GM19351 (cell line): ENCODE results near the gene JAML.

Experiments
- ATAC-seq: cut with Tn5 transposase; IDR thresholded peaks from one replicate; pipeline ENCODE4 v1.9.1; 2021; ENCODE audit warnings: mild to moderate bottlenecking, moderate library complexity; ENCODE audit not compliant: unreplicated experiment

JAML gene

DNA sequence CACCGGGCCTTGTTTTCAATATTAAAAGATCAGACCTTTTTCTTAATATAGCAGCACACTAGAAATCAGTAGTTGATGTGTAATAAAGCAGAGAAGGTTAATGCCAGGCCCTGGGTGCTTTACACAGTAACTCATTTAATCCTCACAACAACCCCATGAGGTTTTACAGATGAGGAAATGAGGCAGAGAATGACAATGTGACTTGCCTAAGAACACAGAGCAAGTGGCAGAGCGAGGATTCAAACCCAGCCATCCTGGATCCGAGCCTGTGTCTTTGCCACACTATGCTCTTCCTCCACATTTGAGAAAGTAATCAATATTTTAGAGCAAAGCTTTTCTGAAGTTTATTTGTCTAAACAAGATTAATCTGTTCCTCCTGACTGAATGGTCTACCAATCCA is 7.2 kb downstream of the JAML start:
- ATAC-seq, result no peak

DNA sequence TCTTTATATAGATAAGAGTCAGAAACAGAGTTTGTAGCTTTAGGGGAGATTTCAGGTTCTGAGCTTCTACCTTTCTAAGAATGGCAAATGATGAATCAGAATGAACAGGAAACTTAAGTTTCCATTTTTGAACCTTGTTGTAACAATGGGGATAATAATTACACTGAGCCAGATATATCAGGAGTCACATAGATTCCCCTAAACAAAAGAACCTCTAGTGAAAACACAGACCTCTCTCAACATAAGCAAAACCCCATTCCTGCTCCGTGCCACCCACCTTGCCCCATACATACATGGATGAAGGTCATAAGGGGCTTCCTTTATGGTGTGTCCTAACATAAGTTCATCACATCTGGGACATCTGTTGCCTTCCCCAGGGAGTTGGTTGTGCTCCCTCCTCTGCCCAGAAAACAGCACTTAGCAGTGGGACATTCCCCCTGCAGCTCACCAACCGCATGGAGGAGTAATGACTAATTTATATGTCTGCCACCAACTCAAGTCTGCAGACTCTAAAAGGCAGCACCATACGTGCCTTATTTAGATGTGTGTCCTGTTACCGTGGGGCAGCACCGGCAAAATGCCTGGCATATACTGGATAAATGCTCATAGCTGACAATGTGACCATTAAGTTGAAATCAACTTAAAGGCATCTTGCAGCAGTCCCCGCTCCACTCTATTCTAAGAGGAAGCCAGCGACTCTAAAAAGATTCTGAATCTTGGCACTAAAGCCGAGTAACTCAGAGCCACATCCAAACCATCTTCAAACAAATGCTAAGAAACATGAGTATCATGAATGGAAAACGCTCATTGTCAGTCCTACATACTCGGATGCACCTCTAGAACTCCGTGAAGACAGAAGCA is 8.0 kb downstream of the JAML start:
- ATAC-seq, result no peak

DNA sequence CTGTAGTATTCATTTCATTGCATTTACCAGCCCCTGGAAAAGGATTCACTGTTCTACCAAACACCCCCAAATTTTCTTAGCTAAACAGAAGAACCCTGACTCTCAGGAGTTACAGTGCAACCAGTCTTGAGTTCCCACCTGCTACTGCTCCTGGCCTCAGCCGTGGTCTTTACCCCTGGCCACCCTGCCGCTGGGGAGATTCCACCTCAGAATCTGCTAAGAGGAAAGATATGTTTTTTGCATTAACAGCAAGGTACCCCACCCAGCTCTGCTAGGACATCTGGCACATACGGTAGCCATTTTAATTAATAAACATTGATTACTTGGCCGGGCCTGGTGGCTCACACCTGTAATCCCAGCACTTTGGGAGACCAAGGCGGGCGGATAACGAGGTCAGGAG is 9.0 kb downstream of the JAML start:
- no peak for ATAC-seq

DNA sequence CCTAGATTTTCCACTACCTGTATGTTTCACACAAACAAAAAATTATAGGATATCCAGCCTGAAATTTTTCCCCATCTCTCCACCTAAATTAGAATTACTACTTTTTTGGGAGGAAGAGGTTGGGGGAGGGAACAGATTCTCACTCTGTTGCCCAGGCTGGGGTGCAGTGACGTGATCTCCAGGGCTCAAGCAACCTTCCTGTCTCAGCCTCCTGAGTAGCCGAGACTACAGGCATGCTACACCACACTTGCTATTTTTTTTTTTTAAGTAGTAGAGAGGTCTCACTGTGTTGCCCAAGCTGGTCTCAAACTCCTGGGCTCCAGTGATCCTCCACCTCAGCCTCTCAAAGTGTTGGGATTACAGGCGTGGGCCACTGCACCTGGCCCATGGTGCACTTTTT is 9.5 kb downstream of the JAML start:
- ATAC-seq, result no peak

DNA sequence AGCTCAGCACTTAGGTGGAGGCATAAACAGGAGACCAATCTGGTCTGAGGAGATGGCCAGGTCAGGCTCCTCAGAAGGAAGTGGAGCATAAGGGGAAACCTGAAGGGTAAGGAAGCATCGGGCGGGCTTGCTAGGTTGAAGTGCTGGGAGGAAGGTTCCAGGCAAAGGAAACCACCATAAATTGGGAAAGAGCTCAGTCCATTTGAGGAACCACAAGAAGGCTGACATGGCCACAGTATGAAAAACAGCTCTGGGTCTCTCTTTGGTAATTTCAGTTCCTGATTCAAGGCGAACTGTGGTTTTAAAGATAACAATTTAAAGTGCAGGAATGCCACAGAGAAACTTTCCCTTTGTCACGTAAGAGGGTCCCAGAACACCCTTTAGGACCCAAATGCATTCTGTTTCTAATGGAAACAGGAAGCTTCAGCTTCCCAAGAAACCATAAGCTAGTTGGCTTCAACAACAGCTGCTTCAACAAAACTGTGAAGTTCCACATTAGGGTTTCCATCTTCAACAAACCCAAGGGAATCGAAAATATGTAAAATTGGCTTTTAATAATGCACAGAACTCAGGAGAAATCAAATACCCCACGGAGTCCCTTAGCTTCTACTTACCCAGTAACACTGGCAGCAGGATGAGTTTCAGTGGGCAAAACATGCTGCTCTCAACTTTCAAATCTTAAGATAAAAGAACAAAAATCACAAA is 10.4 kb downstream of the JAML start:
- ATAC-seq, result no peak

DNA sequence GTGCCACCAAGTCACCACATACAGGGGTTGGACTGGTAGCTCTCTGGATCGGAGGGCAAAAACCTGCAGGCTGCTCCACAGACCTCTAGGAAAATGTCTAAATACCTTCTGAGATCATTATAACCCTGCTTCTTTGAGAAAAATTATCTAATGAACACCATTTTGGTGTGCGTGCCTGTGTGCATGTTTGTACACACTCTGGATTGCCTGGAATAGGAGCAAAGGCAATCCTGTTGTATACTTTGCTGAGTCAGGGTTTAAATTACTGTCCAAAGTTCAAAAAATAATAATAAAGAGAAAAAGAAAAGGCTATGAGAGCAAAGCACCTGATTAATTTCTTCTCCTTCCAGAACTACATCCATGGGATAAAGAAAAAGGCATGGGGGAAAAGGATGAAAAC is 11.0 kb downstream of the JAML start:
- ATAC-seq, result no peak

DNA sequence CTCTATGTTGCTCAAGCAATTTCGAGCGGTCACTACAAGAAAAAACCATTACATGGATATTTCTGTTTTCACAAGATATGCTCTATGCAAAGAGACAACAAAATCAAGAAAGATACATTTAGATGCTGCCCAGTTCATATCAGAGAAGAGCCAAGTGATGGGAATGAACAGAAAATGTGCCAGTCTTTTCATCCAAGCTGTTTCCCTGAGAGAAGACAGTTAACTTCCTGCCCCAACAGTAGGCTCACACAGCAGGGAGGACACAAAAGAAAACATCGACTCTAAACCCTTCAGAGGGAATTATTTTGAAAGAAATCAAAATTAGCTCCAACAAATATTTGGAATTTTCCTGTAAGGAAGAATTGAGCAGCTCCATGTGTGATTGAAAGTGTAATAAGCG is 11.6 kb downstream of the JAML start:
- no peak for ATAC-seq

DNA sequence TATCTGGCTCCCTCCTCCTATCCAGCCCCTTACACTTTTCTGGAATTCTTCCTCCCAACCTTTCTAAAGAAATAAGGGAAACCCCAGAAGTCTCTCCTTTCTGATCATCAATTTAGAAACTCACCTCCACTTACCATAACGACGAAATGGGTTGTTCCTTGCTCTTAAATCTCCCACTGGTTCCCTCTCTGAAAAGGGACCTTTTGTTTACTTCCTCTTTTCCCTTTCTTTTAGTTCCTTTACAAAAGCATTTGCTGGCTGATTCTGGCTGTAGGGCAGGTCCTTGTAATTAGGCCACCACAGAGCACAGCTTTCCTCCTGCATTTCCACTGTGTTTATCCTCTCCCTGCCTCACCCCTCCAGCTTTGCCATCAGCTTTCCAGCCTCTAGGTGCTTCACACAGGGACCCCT is 12.0 kb downstream of the JAML start:
- no peak for ATAC-seq

DNA sequence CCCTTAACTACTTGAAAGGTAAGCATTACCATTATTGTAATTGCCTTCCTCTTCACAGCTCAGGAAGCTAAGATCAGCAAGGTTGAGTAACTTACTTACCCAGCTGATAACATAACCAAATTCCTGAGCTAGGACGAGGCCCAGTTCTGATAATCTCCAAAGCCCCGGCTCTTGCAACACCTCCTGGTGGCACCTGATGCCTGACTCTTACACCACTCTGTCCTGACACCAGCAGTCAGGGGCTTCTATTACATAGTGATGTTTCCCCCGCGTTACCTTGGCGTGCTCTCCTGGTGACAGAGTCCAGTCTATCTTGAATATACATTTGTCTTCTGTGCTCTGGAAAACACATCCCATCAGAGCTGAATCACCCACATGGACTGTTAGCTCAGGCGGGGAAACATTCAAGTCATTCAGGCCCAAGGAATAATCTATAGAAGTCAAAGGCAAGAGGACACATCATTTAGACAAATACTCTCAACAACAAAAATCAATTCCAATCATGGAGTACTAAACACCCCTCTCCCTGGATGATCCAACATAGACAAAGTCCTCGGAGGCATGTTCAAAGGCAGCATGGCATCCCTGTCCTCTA is 12.6 kb downstream of the JAML start:
- ATAC-seq, result no peak

DNA sequence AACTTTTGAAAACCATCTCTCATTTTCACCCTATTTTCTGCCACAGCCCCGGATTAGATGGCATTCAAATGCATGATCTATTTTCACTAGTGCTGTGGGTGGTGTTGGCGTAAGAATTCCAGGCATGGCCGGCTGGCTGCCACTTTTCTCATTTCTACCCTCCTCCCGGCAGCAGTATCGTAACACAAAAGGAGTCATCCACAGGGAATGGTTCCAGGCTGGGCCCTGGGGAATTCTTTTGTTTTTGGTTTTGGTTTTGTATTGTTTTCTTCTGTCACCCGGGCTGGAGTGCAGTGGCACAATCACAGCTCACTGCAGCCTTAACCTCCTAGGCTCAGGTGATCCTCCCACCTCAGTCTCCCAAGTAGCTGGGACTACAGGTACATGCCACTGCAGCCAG is 13.8 kb downstream of the JAML start:
- no peak for ATAC-seq

DNA sequence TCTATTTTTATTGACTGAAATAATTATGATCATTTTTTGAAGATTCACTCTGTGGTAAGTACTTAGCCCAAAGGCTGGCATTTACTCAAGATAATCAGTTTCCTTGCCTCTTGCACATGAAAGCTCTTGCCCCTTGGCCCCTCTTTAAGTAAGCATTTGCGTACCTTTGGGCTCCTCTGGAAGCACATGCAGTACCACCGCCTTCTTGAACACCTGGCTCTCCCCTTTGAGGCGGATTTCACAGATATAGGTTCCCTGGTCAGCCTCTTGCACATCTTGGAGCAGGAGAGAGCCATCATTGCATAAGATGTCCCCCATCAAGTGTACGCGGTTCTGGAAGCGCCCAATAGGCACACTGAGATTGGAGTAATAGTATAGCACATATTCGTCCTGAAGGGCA is 14.5 kb downstream of the JAML start:
- ATAC-seq, result no peak

DNA sequence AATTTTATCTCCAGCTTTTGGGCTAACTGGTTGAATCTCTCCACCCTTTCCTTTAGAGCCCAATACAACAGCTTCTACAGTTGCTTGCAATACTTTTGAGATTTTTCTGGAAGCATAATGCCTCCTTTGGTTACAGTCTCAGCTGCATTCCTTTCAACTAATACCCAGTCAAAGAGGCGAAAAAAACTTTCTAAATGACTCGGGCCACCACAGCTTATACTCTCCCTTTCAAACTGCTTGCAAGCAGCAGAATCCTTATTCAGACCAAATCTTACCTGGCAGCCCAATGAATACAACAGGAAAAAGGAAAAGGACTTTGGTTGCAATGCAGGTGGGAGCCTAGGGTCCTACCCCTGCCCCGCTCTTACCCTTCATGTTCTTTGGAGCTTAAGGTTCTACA is 15.8 kb downstream of the JAML start:
- no peak for ATAC-seq

DNA sequence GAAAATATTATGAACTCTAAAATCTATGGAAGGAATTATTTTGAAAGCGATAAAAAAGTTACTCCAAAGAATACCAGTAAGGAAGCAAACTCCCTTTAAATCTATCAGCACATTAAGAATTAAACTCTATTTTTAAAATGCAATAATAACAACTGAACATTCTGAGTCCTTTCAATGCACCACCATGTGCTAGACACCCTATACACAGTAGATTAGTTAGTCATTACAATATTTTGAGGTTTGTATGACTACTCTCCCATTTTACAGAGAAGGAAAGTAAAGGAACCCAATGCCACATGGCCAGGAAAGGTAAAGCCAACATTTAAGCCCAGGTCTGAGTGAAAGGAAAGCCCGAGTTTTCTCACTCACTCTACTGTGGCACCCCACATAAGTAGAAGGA is 17.7 kb downstream of the JAML start:
- ATAC-seq, result no peak

DNA sequence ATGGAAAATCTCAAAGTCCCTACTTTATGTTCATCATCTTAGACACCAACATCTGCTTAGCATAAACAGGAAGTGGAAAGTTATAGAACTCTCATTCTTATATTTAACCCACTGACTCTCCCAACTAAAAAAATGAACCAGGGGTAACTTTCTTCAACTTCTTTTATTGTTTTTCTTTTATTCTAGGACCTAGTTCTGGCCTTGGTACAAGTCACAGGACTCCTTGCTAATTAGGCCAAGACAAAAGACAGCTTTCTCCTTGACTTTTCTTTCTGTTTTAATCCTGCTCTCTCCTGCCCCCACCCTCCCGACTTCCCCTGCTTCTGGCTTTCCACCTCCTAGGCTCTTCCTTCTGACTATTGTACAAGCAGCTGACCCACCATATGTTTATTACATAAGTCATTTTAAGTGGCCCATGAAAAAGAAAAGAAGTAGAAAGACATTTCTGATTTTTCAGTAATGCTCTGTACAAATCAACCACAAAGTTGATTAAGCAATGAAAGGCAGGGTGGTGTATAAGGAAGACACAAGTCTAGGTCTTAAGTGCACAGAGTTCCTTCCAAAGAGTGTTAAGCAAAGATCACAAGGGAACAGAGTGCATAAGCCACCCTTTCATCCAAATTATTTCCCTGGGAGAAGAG is 18.3 kb downstream of the JAML start:
- ATAC-seq, result no peak

DNA sequence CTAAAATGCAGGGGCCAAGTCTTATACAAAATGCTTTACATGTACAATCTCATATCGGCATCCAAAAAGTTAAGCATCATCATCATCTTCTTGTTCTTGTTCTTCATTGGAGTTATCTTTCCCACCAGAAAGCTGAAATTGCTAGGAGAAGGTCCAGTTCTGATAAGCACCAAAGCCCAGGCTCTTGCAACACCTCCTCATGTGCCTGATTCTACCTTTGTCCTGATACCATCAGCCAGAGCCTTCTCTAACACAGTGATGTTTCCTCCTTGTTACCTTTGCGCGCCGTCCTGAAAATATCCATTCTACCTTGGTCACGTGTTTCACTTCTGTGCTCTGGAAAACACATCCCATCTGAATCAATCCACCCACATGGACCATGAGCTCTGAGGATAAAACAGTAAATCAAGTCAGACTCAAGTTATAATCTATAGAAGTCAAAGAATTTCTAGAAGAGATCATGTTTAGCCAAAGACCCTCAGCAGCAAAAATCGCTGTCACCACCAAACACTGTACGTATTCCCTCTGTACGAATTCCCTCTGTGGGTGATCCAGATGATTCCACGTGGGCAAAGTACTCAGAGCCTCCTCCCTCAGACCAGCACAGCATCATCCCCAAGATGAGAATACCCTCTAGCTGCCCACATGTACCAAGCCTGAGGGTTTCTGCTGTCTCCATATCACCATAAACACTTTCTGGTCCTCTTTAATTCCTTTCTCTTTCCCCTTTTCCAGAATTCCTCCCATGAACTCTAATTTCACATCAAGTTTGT is 19.0 kb downstream of the JAML start:
- ATAC-seq, result no peak

DNA sequence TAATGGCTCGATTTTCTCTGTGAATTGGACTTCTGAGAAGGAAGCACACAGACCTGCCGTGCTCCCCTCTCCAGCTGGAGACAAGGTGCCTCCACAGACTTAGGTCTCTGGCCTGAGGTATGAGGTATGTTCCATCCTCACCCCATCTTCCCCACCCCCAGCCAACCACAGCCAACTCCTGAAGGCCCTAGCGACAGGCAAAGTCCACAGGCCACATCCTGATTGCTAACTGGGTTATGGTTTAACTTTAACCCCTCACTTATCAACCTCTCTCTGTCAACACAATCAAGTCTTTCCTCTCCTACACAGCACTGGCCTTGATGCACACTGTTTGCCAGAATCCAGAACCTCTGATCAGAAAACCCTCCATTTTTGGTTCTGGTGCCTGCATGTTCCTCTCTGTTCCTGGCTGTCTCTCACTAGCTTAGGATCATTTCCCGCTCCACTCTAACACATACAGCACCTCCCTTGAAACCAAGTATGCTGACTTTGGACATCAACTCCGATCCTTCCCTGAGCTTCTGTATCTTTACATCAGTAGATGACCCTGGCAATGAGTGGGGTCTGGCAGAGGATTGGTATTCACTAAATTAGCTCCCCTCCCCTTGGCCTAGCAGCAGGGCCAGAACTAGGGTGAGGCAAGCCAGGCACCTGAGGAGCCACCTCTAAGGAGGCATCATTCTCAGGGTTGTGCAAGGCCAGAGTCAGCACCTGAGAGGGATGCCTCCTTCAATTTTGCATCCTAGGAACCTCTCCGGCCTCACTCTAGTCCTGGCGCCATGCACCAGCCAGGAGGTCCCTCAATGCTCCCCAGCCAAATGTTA is 22.0 kb downstream of the JAML start:
- ATAC-seq, result no peak

DNA sequence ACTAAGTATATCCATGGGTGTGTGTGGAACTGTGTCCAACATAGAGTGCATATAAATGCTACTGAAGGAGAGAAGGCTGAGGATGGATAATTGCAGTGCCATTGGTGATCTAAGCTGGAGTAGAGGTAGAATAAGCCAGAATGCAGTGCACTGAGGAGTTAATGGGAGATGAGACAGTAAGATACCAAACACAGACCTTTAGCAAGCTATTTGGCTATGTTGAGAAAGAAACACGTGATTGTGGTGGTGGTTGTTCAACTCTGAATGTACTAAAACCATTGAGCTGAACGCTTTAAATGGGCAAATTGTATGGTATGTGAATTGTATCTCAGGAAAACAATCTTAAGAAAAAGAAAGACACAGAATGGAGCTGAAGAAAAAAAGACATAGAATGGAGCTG is 22.8 kb downstream of the JAML start:
- ATAC-seq, result no peak

DNA sequence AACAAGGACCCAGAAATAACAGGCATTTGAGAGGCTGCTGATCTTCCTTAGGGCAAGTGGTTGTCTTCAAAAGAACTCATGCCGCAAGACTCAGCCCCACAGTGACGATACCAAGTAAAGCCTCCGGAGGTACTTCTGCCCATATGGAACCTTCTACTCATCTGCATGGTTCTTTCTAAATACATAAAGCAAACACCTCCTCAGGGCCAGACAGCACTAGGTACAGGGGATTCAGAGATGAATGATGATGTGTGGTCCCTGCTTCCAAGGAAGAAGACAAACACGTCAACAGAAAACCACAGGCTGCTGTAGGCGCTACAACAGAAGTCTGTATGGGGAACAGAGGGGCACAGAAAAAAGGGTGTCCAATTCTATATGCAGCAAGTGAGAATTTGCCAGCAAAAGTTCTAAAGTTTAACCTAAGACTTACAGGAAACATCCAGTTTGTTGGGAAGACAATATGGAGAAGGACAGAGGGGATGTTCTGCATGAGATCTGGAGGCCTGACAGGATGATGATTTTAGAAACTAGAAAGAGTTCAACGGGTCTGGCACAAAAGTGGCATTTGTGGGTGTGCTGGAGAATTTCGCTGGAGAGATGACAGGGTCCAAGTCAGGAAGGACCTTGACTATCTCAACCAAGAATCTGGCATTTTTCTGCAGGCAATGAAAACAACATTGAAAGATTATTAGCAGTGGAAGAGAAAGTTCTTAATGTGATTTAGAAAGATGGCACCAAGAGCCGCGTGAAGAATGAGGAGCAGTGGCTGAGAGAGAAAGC is 23.7 kb downstream of the JAML start:
- ATAC-seq, result no peak

DNA sequence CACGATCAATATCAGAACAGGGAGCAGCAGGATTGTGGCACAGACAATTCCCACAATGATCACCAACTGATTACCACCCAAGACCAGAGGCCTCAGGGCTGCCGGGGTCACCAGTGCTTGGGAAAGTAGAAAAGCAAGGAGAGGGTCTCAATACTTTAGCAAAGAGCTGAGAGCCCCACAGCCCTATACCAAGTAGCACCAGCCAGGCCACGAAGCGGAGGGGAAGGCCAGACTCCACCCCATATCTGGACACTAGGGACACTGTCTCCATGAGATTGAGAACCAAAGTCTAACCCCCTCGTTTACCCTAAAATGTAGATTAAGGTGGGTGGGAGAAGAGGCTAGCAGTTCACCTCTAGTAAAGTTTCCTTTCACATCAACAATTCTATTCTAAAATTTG is 24.3 kb downstream of the JAML start:
- no peak for ATAC-seq
